Gastroesophageal sphincter (tissue), 4 donors: ENCODE data around the gene PLEKHG3. TPM values are rescaled to one million over a fixed set of nuclear protein-coding genes. Genes with fewer than 3 reads are reported as not detected.

Source experiments
- ATAC-seq: fragments of 150-250 bp; one replicate; pipeline ENCODE4 v1.9.1; 2016; ENCODE audit warnings: mild to moderate bottlenecking, moderate library complexity
- H3K27ac ChIP-seq, 4 donors: fragments of 200-600 bp; sonication (generic) in 3 of 4; 1 replicate in 3 of 4; 2 replicates in 1 of 4; pipeline ENCODE4 v1.5.1; 2016 to 2019
- H3K27me3 ChIP-seq: fragments of 200-600 bp; sonication (generic); one replicate; pipeline ENCODE4 v1.5.1; 2019
- H3K36me3 ChIP-seq, 2 donors: fragments of 200-600 bp; sonication (generic); one replicate each; pipeline ENCODE4 v1.5.1; 2019; ENCODE audit warnings: control low read depth in 1 of 2
- H3K4me1 ChIP-seq, 3 donors: fragments of 200-600 bp; sonication (generic); 1 replicate in 2 of 3; 2 replicates in 1 of 3; pipeline ENCODE4 v1.5.1; 2016 to 2019; ENCODE audit warnings: control low read depth in 2 of 3
- H3K4me3 ChIP-seq, 2 donors: fragments of 200-600 bp; sonication (generic); one replicate each; pipeline ENCODE4 v1.5.1; 2019; ENCODE audit warnings: mild to moderate bottlenecking in 1 of 2, moderate library complexity in 1 of 2
- H3K9me3 ChIP-seq, 3 donors: fragments of 200-600 bp; sonication (generic); one replicate each; pipeline ENCODE4 v1.5.1; 2017 to 2019; ENCODE audit warnings: control low read depth in 2 of 3
- EP300 ChIP-seq: sonication (generic); formaldehyde crosslinking; IDR thresholded peaks from one replicate; pipeline ENCODE4 v1.6.1; 2017; ENCODE audit warnings: antibody characterized with exemption, mild to moderate bottlenecking
- POLR2A ChIP-seq, 2 donors: fragments of 450-650 bp; IDR thresholded peaks; one replicate each; pipeline ENCODE4 v1.6.1; 2017; ENCODE audit warnings: antibody characterized with exemption in 2 of 2, mild to moderate bottlenecking in 2 of 2, moderate library complexity in 1 of 2
- POLR2AphosphoS5 ChIP-seq: sonication (generic); formaldehyde crosslinking; IDR thresholded peaks from one replicate; pipeline ENCODE4 v1.6.1; 2017; ENCODE audit warnings: antibody characterized with exemption
- WGBS, 2 donors: methylation state at CpG; one replicate each; pipeline ENCODE4 v1.1.5; 2018; ENCODE audit warnings: low coverage in 1 of 2; 5-methylcytosine and 5-hydroxymethylcytosine counted together
- total RNA-seq, 4 donors: library from RNA; depleted of rRNA; stranded (reverse); fragments of >200 nt; gene quantifications; one replicate each; pipeline ENCODE4 v1.1.0, GENCODE V29; 2016
- TF ChIP-seq, protein P1 (sequence below), 4 experiments: fragments of 200-600 bp in 2 of 4; fragments of 450-650 bp in 2 of 4; sonication (generic) in 1 of 4; IDR thresholded peaks; one replicate each; pipeline ENCODE4 v1.5.1; 2017 to 2019; ENCODE audit warnings: antibody characterized with exemption in 4 of 4, mild to moderate bottlenecking in 2 of 4, moderate library complexity in 2 of 4

PLEKHG3 gene
- total RNA-seq, 4 donors from 2014 or later: 44.2 to 79.4 (median 57.7) TPM

DNA sequence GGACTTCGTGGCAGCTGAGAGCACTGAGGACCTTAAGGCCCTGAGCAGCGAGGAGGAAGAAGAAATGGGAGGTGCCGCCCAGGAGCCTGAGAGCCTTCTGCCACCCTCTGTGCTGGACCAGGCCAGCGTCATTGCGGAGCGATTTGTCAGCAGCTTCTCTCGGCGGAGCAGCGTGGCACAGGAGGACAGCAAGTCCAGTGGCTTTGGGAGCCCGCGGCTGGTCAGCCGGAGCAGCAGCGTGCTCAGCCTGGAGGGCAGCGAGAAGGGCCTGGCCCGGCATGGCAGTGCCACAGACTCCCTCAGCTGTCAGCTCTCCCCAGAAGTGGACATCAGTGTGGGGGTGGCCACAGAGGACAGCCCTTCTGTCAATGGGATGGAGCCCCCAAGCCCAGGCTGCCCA, 37.0 kb downstream of the PLEKHG3 start:
- no peak for ATAC-seq
- Histone ChIP-seq H3K27ac (no peak overlapping the region), H3K36me3 (peaks cover 0 to 95% of the 10 kb centered on the region in 2 donors), H3K4me3 (no peak overlapping the region), H3K9me3 (no peaks in the 10 kb centered on the region), H3K27me3 (no peaks in the 10 kb centered on the region), H3K4me1 (peaks cover 0 to 12% (median 4%) of the 10 kb centered on the region in 3 donors)
- TF ChIP-seq POLR2A (IDR thresholded peaks at IDR 0.05) (no peak), EP300 (no peak), POLR2AphosphoS5 (no peak)
- TF ChIP-seq, protein P1, sequence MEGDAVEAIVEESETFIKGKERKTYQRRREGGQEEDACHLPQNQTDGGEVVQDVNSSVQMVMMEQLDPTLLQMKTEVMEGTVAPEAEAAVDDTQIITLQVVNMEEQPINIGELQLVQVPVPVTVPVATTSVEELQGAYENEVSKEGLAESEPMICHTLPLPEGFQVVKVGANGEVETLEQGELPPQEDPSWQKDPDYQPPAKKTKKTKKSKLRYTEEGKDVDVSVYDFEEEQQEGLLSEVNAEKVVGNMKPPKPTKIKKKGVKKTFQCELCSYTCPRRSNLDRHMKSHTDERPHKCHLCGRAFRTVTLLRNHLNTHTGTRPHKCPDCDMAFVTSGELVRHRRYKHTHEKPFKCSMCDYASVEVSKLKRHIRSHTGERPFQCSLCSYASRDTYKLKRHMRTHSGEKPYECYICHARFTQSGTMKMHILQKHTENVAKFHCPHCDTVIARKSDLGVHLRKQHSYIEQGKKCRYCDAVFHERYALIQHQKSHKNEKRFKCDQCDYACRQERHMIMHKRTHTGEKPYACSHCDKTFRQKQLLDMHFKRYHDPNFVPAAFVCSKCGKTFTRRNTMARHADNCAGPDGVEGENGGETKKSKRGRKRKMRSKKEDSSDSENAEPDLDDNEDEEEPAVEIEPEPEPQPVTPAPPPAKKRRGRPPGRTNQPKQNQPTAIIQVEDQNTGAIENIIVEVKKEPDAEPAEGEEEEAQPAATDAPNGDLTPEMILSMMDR (IDR thresholded peaks at IDR 0.05): no peak
- 80% methylated on average over 2 of the region's 15 CpGs; no CpG with 5 or more reads in 1 of the 2 donors for WGBS, 2 donors

GRCh38 chr14:64741961-64742360, 37.7 kb downstream of the PLEKHG3 start:
- H3K4me1 ChIP-seq: peaks cover 0 to 20% (median 6%) of the 10 kb centered on the region in 3 donors
- H3K36me3 ChIP-seq: peaks cover 0 to 93% of the 10 kb centered on the region in 2 donors
- 100% methylated on average over 1 of the region's 15 CpGs; no CpG with 5 or more reads in 1 of the 2 donors for WGBS, 2 donors
- TF ChIP-seq, protein P1 (IDR thresholded peaks at IDR 0.05): no peak
- no peak for TF ChIP-seq POLR2A (IDR thresholded peaks at IDR 0.05)
- no peak for TF ChIP-seq EP300
- TF ChIP-seq POLR2AphosphoS5: no peak
- no peaks in the 10 kb centered on the region for H3K27me3 ChIP-seq
- ATAC-seq: no peak
- H3K9me3 ChIP-seq: no peaks in the 10 kb centered on the region
- H3K4me3 ChIP-seq: no peak overlapping the region
- no peak overlapping the region for H3K27ac ChIP-seq

GRCh38 chr14:64743061-64743460, 38.8 kb downstream of the PLEKHG3 start:
- Histone ChIP-seq H3K27me3 (no peaks in the 10 kb centered on the region), H3K36me3 (peaks cover 0 to 93% of the 10 kb centered on the region in 2 donors), H3K4me1 (peaks cover 0 to 23% (median 6%) of the 10 kb centered on the region in 3 donors), H3K27ac (no peak overlapping the region), H3K4me3 (no peak overlapping the region), H3K9me3 (no peaks in the 10 kb centered on the region)
- no CpG with 5 or more reads among the region's 27 CpGs for WGBS, 2 donors
- TF ChIP-seq EP300: no peak
- ATAC-seq: no peak

- H3K36me3 ChIP-seq: peaks cover 0 to 84% of the 10 kb centered on the region in 2 donors
- peak; percentile 46 for ATAC-seq
- H3K9me3 ChIP-seq: no peaks in the 10 kb centered on the region
- 28 to 60% methylated on average over 2 to 5 of the region's 8 CpGs for WGBS, 2 donors
- peaks cover 0 to 23% (median 6%) of the 10 kb centered on the region in 3 donors for H3K4me1 ChIP-seq
- H3K4me3 ChIP-seq: no peak overlapping the region
- peak overlapping the region in 3 of 4 donors; percentile 40 to 59 (median 48) for H3K27ac ChIP-seq
- TF ChIP-seq, protein P1 (IDR thresholded peaks at IDR 0.05): peak in 3 of 4 experiments; percentile 41 to 54 (median 42)
- TF ChIP-seq POLR2AphosphoS5: no peak
- no peaks in the 10 kb centered on the region for H3K27me3 ChIP-seq
Measured at GRCh38 chr14:64745511-64746091, 41.4 kb downstream of the PLEKHG3 start.

GRCh38 chr14:64746298-64747250, 42.4 kb downstream of the PLEKHG3 start:
- Histone ChIP-seq H3K4me1 (peaks cover 0 to 23% (median 6%) of the 10 kb centered on the region in 3 donors), H3K27ac (peak overlapping the region in 2 of 4 donors; percentile 40 to 59), H3K36me3 (peaks cover 0 to 74% of the 10 kb centered on the region in 2 donors), H3K9me3 (no peaks in the 10 kb centered on the region), H3K4me3 (no peak overlapping the region), H3K27me3 (no peaks in the 10 kb centered on the region)
- TF ChIP-seq POLR2A (IDR thresholded peaks at IDR 0.05): no peak
- TF ChIP-seq, protein P1 (IDR thresholded peaks at IDR 0.05): no peak
- TF ChIP-seq EP300: no peak
- no peak for TF ChIP-seq POLR2AphosphoS5
- ATAC-seq: no peak
- 13 to 46% methylated on average over 1 to 11 of the region's 12 CpGs for WGBS, 2 donors
